ENCODE data around the gene IFIT1B. TPM values are rescaled to one million over a fixed set of nuclear protein-coding genes. Genes with fewer than 3 reads are reported as not detected.
"Not testable (repeated sequence)": the region's sequence is repeated elsewhere in the genome, so short reads cannot be mapped to it uniquely, and the experiment has no call there.

IFIT1B gene
- total RNA-seq, 1 experiment from 2014 or later, result not detected

- Histone ChIP-seq H3K79me2 (ENCODE audit: low read depth) (no peaks in the 10 kb centered on the region), H3K9me3 (ENCODE audit: insufficient read depth, low read depth) (no peaks in the 10 kb centered on the region), H4K20me1 (ENCODE audit: insufficient read depth) (no peaks in the 10 kb centered on the region), H3K4me3 (no peak overlapping the region), H3K4me1 (replicated peaks; ENCODE audit: insufficient read depth) (no peaks in the 10 kb centered on the region), H3K27me3 (ENCODE audit: insufficient read depth, low read depth) (no peaks in the 10 kb centered on the region), H3K4me2 (no peak overlapping the region), H3K9me2 (ENCODE audit: insufficient read depth) (no peaks in the 10 kb centered on the region), H2AFZ (no peak overlapping the region), H3K36me3 (ENCODE audit: low read depth) (no peaks in the 10 kb centered on the region), H3K27ac (no peak overlapping the region), H3F3A (ENCODE audit: insufficient read depth, low read depth) (no peaks in the 10 kb centered on the region)
- TF ChIP-seq EZH2 (IDR thresholded peaks at IDR 0.05; ENCODE audit: low read depth), result no peak
- no peak for TF ChIP-seq CTCF (conservative IDR thresholded peaks at IDR 0.05)
- CTCF ChIA-PET, result no interaction called here
- intact Hi-C loops (cut with micrococcal nuclease; ENCODE audit: unreplicated experiment), result no loop called here
- POLR2A ChIA-PET (ENCODE audit: unreplicated experiment), result interaction anchor here (0.6 kb wide), 1 partner anchor 151 kb away, joined by 4 read pairs; the partner anchor contains the start of gene LIPA
- no peak for DNase-seq
- no TSS peak for BruUV-seq (replicated peaks)
These were observed 25.2 kb downstream of the IFIT1B start for GRCh38 chr10:89403043-89403442.

GRCh38 chr10:89404104-89405047, 26.5 kb downstream of the IFIT1B start:
- H3K79me2 ChIP-seq (ENCODE audit: low read depth), result no peaks in the 10 kb centered on the region
- no peaks in the 10 kb centered on the region for H3K4me1 ChIP-seq (replicated peaks; ENCODE audit: insufficient read depth)
- no peaks in the 10 kb centered on the region for H4K20me1 ChIP-seq (ENCODE audit: insufficient read depth)
- H2AFZ ChIP-seq, result no peak overlapping the region
- DNase-seq, result no peak
- H3K27ac ChIP-seq, result no peak overlapping the region
- H3K36me3 ChIP-seq (ENCODE audit: low read depth), result no peaks in the 10 kb centered on the region
- intact Hi-C loops (cut with micrococcal nuclease; ENCODE audit: unreplicated experiment), result no loop called here
- ChIA-PET CTCF (no interaction called here), POLR2A (ENCODE audit: unreplicated experiment) (no interaction called here)
- no peaks in the 10 kb centered on the region for H3K27me3 ChIP-seq (ENCODE audit: insufficient read depth, low read depth)
- no peak overlapping the region for H3K4me2 ChIP-seq
- no TSS peak for BruUV-seq (replicated peaks)
- H3K9me2 ChIP-seq (ENCODE audit: insufficient read depth), result no peaks in the 10 kb centered on the region
- TF ChIP-seq EZH2 (IDR thresholded peaks at IDR 0.05; ENCODE audit: low read depth), result no peak
- no peak for TF ChIP-seq CTCF (conservative IDR thresholded peaks at IDR 0.05)
- H3F3A ChIP-seq (ENCODE audit: insufficient read depth, low read depth), result no peaks in the 10 kb centered on the region
- no peaks in the 10 kb centered on the region for H3K9me3 ChIP-seq (ENCODE audit: insufficient read depth, low read depth)
- H3K4me3 ChIP-seq, result no peak overlapping the region

- DNase-seq; H4K20me1 ChIP-seq (ENCODE audit: insufficient read depth); CTCF ChIA-PET; H3K4me2 ChIP-seq; H3K4me3 ChIP-seq; H3F3A ChIP-seq (ENCODE audit: insufficient read depth, low read depth); intact Hi-C loops (cut with micrococcal nuclease; ENCODE audit: unreplicated experiment); H3K36me3 ChIP-seq (ENCODE audit: low read depth); H3K4me1 ChIP-seq (replicated peaks; ENCODE audit: insufficient read depth); H3K9me2 ChIP-seq (ENCODE audit: insufficient read depth); H3K27me3 ChIP-seq (ENCODE audit: insufficient read depth, low read depth); H2AFZ ChIP-seq; BruUV-seq (replicated peaks); H3K27ac ChIP-seq; H3K79me2 ChIP-seq (ENCODE audit: low read depth); POLR2A ChIA-PET (ENCODE audit: unreplicated experiment); H3K9me3 ChIP-seq (ENCODE audit: insufficient read depth, low read depth): not testable (repeated sequence)
These were observed 28.3 kb downstream of the IFIT1B start for GRCh38 chr10:89406178-89406577.

DNA sequence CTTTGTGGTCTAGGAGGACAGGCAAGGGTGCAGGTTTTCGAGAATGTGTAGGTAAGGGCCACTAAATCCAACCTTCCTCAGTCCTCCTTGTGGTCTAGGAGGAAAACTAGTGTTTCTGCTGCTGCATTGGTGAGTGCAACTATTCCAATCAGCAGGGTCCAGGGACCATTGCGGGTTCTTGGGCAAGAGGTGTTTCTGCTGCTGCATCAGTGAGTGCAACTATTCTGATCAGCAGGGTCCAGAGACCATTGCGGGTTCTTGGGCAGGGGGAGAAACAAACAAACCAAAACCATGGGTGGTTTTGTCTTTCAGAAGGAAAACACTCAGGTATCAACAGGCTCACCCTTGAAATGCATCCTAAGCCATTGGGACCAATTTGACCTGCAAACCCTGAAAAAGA, 29.9 kb downstream of the IFIT1B start:
- BruUV-seq (replicated peaks); H3K9me2 ChIP-seq (ENCODE audit: insufficient read depth); CTCF ChIA-PET; H3K4me3 ChIP-seq; H3K36me3 ChIP-seq (ENCODE audit: low read depth); POLR2A ChIA-PET (ENCODE audit: unreplicated experiment); H3K27ac ChIP-seq; H3K79me2 ChIP-seq (ENCODE audit: low read depth); H3F3A ChIP-seq (ENCODE audit: insufficient read depth, low read depth); H2AFZ ChIP-seq; intact Hi-C loops (cut with micrococcal nuclease; ENCODE audit: unreplicated experiment); H3K4me1 ChIP-seq (replicated peaks; ENCODE audit: insufficient read depth); H4K20me1 ChIP-seq (ENCODE audit: insufficient read depth); H3K4me2 ChIP-seq; DNase-seq; H3K9me3 ChIP-seq (ENCODE audit: insufficient read depth, low read depth); H3K27me3 ChIP-seq (ENCODE audit: insufficient read depth, low read depth): not testable (repeated sequence)

GRCh38 chr10:89409282-89409681, 31.4 kb downstream of the IFIT1B start:
- H2AFZ ChIP-seq; H3K27me3 ChIP-seq (ENCODE audit: insufficient read depth, low read depth); H3K36me3 ChIP-seq (ENCODE audit: low read depth); H3K4me2 ChIP-seq; BruUV-seq (replicated peaks); H3F3A ChIP-seq (ENCODE audit: insufficient read depth, low read depth); H3K4me1 ChIP-seq (replicated peaks; ENCODE audit: insufficient read depth); POLR2A ChIA-PET (ENCODE audit: unreplicated experiment); H3K79me2 ChIP-seq (ENCODE audit: low read depth); H3K9me2 ChIP-seq (ENCODE audit: insufficient read depth); CTCF ChIA-PET; H3K27ac ChIP-seq; H3K9me3 ChIP-seq (ENCODE audit: insufficient read depth, low read depth); H3K4me3 ChIP-seq; intact Hi-C loops (cut with micrococcal nuclease; ENCODE audit: unreplicated experiment); DNase-seq; H4K20me1 ChIP-seq (ENCODE audit: insufficient read depth): not testable (repeated sequence)

DNA sequence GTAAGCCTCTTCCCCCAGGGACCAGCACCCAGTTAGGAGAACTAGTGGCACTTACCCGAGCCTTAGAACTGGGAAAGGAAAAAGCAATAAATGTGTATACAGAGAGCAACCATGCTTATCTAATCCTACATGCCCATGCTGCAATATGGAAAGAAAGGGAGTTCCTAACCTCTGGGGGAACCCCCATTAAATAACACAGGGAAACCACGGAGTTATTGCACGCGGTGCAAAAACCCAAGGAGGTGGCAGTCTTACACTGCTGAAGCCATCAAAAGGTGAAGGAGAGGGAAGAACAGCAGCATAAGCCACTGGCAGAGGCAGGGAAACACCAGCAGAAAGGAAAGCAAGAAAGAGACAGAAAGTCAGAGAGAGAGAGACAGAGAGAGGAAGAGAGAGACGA, 32.7 kb downstream of the IFIT1B start:
- DNase-seq; H3K9me3 ChIP-seq (ENCODE audit: insufficient read depth, low read depth); H3K4me1 ChIP-seq (replicated peaks; ENCODE audit: insufficient read depth); H3K4me3 ChIP-seq; H3F3A ChIP-seq (ENCODE audit: insufficient read depth, low read depth); POLR2A ChIA-PET (ENCODE audit: unreplicated experiment); H3K27me3 ChIP-seq (ENCODE audit: insufficient read depth, low read depth); BruUV-seq (replicated peaks); H3K36me3 ChIP-seq (ENCODE audit: low read depth); H4K20me1 ChIP-seq (ENCODE audit: insufficient read depth); H3K4me2 ChIP-seq; H3K27ac ChIP-seq; H2AFZ ChIP-seq; CTCF ChIA-PET; H3K9me2 ChIP-seq (ENCODE audit: insufficient read depth); H3K79me2 ChIP-seq (ENCODE audit: low read depth): not testable (repeated sequence)
- intact Hi-C loops (cut with micrococcal nuclease; ENCODE audit: unreplicated experiment), result loop anchor here (5.0 to 10.0 kb wide), 2 partner anchors 292 to 376 kb away; partner anchors contain the start of gene KIF20B

All from PC-9 (cell line).